CD4-positive, alpha-beta T cell treated with Interleukin-21 for 1 hour (primary cell): ENCODE results near the gene SGCA.

Source experiments
- DNase-seq: peaks from one replicate; pipeline ENCODE4 v3.0.0-alpha.2; 2020

Gene SGCA

GRCh38 chr17:50183421-50183994 lies 17.7 kb downstream of the SGCA start:
- DNase-seq = no peak

DNA sequence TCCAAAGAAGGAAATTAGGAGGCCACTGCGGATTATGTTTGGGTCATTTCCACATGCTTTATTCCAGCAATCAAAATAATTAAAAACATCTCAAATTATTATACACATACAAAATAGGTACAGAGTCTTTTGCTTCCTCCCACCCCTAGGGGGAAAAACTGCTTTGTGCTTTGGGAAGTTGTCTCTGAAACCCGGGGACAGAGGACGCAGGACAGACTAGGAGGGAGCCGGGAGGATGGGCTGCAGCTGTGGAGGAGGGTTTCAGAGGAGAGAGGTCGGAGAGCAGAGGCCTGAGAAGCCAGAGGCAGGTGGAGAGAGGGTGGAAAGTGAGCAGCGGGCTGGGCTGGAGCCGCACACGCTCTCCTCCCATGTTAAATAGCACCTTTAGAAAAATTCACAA lies 18.3 kb downstream of the SGCA start:
- DNase-seq = no peak

DNA sequence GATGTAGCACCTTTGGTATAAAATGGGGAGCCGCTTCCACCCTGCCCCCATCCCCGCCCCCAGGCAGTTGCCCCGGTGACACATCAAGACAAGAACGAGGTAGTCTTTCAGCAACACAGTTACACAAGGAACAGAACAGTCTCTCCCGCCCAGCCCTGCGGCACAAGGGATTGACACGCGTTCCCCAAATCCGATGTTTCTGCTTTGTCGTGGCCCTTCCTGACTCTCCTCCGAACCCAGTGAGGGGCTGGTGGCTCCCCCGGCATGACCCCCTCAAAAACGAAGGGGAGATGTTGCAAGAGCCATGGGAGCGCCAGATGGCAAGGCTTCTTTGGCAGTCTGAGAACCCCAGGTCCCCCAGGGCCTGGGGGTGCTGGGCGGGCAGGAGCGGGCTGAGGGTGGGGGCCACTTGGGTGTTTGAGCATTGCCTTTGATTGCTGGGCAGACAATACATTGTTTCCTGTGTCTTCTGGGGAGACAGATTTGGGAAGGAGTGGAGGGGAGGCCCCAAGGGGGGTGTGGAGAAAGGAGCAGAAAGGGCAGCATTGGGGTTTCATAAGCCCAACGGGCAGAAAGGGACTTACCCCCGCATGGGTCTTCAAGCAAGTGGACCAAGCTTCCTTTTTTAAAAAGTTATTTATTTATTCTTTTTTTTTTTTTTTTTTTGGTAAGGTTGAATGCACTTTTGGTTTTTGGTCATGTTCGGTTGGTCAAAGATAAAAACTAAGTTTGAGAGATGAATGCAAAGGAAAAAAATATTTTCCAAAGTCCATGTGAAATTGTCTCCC lies 19.0 kb downstream of the SGCA start:
- no peak for DNase-seq

GRCh38 chr17:50185631-50186471 lies 20.0 kb downstream of the SGCA start:
- DNase-seq = no peak

DNA sequence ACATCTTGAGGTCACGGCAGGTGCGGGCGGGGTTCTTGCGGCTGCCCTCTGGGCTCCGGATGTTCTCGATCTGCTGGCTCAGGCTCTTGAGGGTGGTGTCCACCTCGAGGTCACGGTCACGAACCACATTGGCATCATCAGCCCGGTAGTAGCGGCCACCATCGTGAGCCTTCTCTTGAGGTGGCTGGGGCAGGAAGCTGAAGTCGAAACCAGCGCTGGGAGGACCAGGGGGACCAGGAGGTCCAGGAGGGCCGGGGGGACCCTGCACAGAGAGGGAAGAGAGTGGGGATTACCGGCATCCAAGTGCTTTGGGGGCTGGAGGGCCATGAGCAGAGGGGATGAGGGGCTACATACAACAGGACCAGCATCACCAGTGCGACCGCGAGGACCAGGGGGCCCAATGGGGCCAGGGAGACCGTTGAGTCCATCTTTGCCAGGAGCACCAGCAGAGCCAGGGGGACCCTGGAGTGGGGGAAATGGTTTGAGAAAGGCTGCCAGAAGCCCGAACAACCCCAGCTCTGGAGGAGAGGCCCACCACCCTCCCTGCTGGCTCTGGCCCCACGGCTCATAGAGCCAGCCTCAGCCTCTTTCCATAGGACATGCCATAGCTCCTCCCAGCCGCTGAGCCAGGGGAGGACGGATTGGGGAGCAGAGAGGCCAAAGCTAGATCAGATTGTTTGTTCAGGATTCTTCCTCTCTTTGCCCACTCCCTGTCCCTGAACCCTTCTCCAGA lies 21.0 kb downstream of the SGCA start:
- no peak for DNase-seq

DNA sequence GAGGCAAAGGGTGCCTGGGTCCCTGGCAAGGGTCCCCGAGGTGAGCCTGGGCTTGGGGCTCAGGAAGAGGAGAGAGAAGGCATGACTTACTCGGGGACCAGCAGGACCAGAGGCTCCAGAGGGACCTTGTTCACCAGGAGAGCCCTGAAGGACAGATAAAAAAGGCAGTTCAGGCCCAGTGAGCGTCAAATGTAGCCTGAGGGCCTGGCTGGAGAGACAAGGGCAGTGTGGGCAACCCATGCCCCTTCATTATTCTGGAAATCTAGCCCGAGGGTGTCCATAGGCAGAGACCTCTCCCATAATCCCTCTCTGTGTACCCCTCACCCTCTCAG lies 21.6 kb downstream of the SGCA start:
- DNase-seq = no peak

DNA sequence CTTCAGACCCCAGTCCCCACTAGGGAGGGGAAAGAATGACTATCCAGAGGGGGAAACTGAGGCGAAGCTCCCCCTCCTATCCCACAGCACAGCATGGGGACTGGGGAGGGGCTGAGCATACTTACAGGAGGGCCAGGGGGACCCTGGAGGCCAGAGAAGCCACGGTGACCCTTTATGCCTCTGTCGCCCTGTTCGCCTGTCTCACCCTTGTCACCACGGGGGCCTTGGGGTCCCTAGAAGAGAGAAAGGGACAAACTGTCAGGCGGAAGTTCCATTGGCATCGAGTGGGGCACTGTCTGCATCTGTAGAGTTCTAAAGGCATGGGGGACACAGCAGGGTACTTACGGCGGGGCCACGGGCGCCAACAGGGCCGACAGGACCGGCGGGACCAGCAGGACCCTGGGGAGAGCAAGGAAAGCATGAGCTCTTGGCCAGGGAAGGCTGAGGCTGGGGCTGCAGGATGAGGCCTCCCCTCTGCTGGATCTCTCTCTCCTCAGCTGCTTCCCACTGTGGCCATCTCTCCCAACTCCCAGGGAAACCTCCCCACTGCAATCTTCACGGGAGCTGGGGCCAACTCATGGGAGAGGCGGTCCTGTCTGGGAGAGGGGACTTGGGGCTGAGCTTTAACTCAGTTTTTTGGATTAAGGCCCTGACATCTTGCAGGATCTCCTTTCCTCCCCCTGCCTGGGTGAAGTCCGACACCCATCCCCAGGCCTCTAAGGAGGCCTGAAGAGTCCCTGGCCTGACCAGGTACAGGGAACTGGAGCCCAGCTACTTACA lies 22.1 kb downstream of the SGCA start:
- DNase-seq = no peak

DNA sequence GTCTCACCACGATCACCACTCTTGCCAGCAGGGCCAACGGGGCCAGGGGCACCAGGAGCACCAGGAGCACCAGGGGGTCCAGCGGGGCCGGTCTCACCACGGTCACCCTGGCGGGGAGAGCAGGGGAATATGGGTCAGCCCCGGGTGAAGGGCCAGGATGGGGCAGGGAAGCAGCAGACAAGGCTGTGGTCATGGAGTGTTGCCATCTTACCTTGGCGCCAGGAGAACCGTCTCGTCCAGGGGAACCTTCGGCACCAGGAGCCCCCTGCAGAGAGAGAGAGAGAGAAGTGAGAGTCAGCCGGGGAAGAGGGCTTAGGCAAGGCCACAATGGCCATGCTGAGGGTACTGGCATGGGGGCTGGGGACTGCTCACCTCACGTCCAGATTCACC lies 22.7 kb downstream of the SGCA start:
- no peak for DNase-seq

GRCh38 chr17:50188921-50189549 lies 23.2 kb downstream of the SGCA start:
- no peak for DNase-seq

GRCh38 chr17:50189550-50190292 lies 23.9 kb downstream of the SGCA start:
- no peak for DNase-seq

DNA sequence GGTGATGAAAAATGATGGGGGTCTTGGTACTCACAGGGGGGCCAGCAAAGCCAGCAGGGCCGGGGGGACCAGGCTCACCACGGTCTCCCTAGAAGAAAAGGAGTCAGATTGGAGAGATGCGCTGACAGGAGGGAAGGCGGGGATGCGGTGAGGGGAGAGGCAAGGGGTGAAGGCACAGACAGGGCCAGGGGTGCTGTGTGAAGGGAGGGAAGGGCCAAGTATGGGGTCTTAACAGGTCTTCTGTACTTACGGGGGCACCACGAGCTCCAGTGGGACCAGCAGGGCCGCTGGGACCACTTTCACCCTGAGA lies 24.4 kb downstream of the SGCA start:
- no peak for DNase-seq

DNA sequence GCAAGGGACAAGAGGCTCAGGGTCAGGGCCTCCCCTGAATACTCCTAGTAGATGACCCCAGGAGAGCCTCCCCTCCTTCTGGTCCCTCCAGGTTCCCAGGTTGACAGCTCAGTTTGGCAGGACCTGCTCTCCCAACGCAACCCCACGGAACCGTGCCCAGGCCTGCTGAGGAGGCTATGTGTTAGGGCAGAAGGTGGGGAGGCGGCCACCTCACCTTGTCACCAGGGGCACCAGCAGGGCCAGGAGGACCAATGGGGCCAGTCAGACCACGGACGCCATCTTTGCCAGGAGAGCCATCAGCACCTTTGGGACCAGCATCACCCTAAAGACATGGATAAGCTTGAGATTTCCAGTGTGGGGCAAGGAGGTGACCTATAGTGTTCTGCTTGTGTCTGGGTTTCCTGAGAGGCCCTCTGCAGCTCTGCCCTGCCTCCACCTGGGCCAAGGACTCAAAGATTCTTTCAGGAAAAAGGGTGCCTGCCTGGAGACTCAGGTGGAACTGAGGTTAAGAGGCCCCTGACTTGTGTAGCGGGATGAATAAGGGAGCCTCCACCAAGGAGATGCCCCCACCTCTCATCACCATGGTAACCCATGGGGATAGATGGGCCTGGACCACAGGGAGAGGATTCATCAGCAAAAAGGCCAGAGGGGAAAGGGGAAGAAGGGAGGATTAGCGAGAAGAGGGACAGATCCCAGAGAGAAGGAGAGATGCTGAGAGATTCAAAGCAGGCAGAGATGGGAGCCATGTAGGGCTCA lies 25.0 kb downstream of the SGCA start:
- no peak for DNase-seq

GRCh38 chr17:50191359-50192143 lies 25.7 kb downstream of the SGCA start:
- DNase-seq = no peak

GRCh38 chr17:50192144-50192617 lies 26.4 kb downstream of the SGCA start:
- no peak for DNase-seq

GRCh38 chr17:50192618-50193291 lies 26.9 kb downstream of the SGCA start:
- no peak for DNase-seq

- no peak for DNase-seq
Measured at GRCh38 chr17:50194140-50194933, 28.5 kb downstream of the SGCA start.

GRCh38 chr17:50194934-50195865 lies 29.4 kb downstream of the SGCA start:
- no peak for DNase-seq
